Esophagus muscularis mucosa (tissue), 4 donors: ENCODE results near the gene SH3PXD2B. TPM values are rescaled to one million over a fixed set of nuclear protein-coding genes. Genes with fewer than 3 reads are reported as not detected.

Source experiments
- DNase-seq: peaks from one replicate; pipeline ENCODE4 v3.0.0-alpha.2; 2017; ENCODE audit errors: extremely low spot score
- H3K27ac ChIP-seq, 4 donors: fragments of 200-600 bp; sonication (generic); replicated peaks in 1 of 4; 1 replicate in 3 of 4; 2 replicates in 1 of 4; pipeline ENCODE4 v1.5.1; 2016 to 2019; ENCODE audit warnings: mild to moderate bottlenecking in 1 of 4
- H3K27me3 ChIP-seq, 4 donors: fragments of 200-600 bp; sonication (generic); one replicate each; pipeline versions ENCODE4 v1.5.1 to v1.6.0; 2016 to 2019
- H3K36me3 ChIP-seq, 4 donors: fragments of 200-600 bp; sonication (generic); one replicate each; pipeline ENCODE4 v1.5.1; 2016 to 2019
- H3K4me1 ChIP-seq, 4 donors: fragments of 200-600 bp; sonication (generic); one replicate each; pipeline ENCODE4 v1.5.1; 2016 to 2019
- H3K4me3 ChIP-seq, 4 donors: fragments of 200-600 bp; sonication (generic); 1 replicate in 2 of 4; 2 replicates in 2 of 4; pipeline ENCODE4 v1.5.1; 2016 to 2019; ENCODE audit warnings: mild to moderate bottlenecking in 4 of 4, moderate library complexity in 1 of 4
- H3K9me3 ChIP-seq, 4 donors: fragments of 200-600 bp; sonication (generic); 1 replicate in 3 of 4; 2 replicates in 1 of 4; pipeline ENCODE4 v1.5.1; 2016 to 2019
- CTCF ChIP-seq, 3 experiments: fragments of 200-600 bp in 2 of 3; fragments of 450-650 bp in 1 of 3; sonication (generic) in 2 of 3; IDR thresholded peaks; one replicate each; pipeline ENCODE4 v1.5.1; 2017 to 2019; ENCODE audit warnings: antibody characterized with exemption in 3 of 3, mild to moderate bottlenecking in 2 of 3, moderate library complexity in 1 of 3
- EP300 ChIP-seq: sonication (generic); formaldehyde crosslinking; IDR thresholded peaks from one replicate; pipeline ENCODE4 v1.6.1; 2017; ENCODE audit warnings: antibody characterized with exemption
- POLR2A ChIP-seq: fragments of 450-650 bp; IDR thresholded peaks from one replicate; pipeline ENCODE4 v1.6.1; 2017; ENCODE audit warnings: antibody characterized with exemption, moderate library complexity, mild to moderate bottlenecking, low read depth
- POLR2AphosphoS5 ChIP-seq, 2 donors: sonication (generic); formaldehyde crosslinking; IDR thresholded peaks; one replicate each; pipeline ENCODE4 v1.6.1; 2017; ENCODE audit warnings: antibody characterized with exemption in 2 of 2
- WGBS: methylation state at CpG from one replicate; pipeline ENCODE4 v1.1.5; 2018; 5-methylcytosine and 5-hydroxymethylcytosine counted together
- intact Hi-C: fragments of 100-400 bp; cut with DNase I; formaldehyde crosslinking; loops from one replicate; pipeline ENCODE4 v1.15.1; 2023
- total RNA-seq, 4 donors: library from RNA; depleted of rRNA; stranded (reverse); fragments of >200 nt; gene quantifications; one replicate each; pipeline versions ENCODE4 v1.1.0 to v1.2.1, GENCODE V29; 2016

The SH3PXD2B gene
- total RNA-seq, 4 donors from 2014 or later: 41.5 to 66.5 (median 49.2) TPM

GRCh38 chr5:172452398-172453205 lies 1.7 kb downstream of the SH3PXD2B start:
- WGBS: 37% methylated on average over 18 of the region's 18 CpGs
- DNase-seq: no peak
- H3K27me3 ChIP-seq: no peaks in the 10 kb centered on the region
- H3K27ac ChIP-seq: peak overlapping the region; percentile 91 to 93 (median 93)
- H3K9me3 ChIP-seq: no peaks in the 10 kb centered on the region
- intact Hi-C loops: loop anchor here (5.0 to 10.0 kb wide), 2 partner anchors 35 to 168 kb away; partner anchors contain the start of gene UBTD2
- TF ChIP-seq CTCF (IDR thresholded peaks at IDR 0.05): no peak
- no peak for TF ChIP-seq POLR2A
- peak in 1 of 2 donors; percentile 42 for TF ChIP-seq POLR2AphosphoS5 (IDR thresholded peaks at IDR 0.05)
- H3K4me3 ChIP-seq: peak overlapping the region; percentile 86 to 99 (median 94)
- peaks cover 0 to 5% (median 0%) of the 10 kb centered on the region in 4 donors for H3K36me3 ChIP-seq
- peaks cover 46 to 80% (median 72%) of the 10 kb centered on the region in 4 donors for H3K4me1 ChIP-seq

GRCh38 chr5:172451771-172452197 lies 2.5 kb downstream of the SH3PXD2B start:
- Histone ChIP-seq H3K9me3 (no peaks in the 10 kb centered on the region), H3K4me3 (peak overlapping the region; percentile 86 to 99 (median 94)), H3K4me1 (peaks cover 54 to 88% (median 81%) of the 10 kb centered on the region in 4 donors), H3K27me3 (no peaks in the 10 kb centered on the region), H3K36me3 (peaks cover 0 to 5% (median 0%) of the 10 kb centered on the region in 4 donors), H3K27ac (peak overlapping the region; percentile 91 to 93 (median 93))
- 80% methylated on average over 1 of the region's 3 CpGs for WGBS
- intact Hi-C loops: loop anchor here (5.0 to 10.0 kb wide), 2 partner anchors 34 to 167 kb away; partner anchors contain the start of gene UBTD2
- TF ChIP-seq CTCF (IDR thresholded peaks at IDR 0.05) (no peak), POLR2AphosphoS5 (IDR thresholded peaks at IDR 0.05) (peak; percentile 31 to 47)
- DNase-seq: no peak

DNA sequence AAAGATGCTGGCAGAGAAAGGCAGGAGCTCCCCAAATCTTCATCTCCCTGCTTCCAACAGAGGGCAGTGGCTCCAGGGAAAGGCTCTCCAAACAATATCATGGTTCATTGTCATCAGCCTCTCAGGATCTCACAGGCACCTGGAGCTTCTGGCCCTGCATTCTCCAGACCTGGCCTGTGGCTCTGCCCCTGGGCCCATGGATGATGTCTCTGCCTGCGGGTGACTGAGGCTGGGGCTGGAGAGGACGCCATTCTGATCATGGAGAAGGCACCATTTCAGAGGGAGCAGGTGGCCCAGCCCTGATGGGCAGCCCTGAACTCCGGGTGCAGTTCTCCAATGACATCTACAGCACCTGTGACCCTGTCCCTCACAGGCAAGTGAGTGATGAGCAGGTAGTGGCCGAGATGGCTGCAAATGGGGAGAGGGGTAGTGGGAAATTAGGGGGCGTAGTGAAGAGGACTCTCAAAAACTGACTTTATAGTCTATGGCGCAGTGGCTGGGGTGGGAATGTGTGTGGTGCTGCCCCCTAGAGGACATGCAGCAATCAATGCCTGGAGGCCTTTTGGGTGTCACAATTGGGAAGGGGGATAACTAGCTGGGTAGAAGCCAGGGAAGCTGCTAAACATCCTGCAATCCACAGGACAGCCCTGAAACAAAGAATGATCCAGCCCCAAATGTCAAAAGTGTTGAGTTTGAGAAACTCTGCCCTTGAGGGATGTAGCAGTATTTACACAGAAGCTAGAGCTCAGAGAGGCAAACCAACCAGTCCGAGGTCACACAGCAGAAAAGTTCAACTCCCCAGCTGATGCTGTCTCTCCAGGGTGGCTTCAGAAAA lies 3.2 kb downstream of the SH3PXD2B start:
- H3K4me3 ChIP-seq: peak overlapping the region; percentile 11 to 99 (median 94)
- TF ChIP-seq CTCF (IDR thresholded peaks at IDR 0.05) (peak; percentile 59 to 71 (median 61)), POLR2A (no peak)
- no peaks in the 10 kb centered on the region for H3K27me3 ChIP-seq
- no peak for DNase-seq
- peak overlapping the region; percentile 91 to 93 (median 93) for H3K27ac ChIP-seq
- intact Hi-C loops: loop anchor here (5.0 to 10.0 kb wide), 2 partner anchors 34 to 166 kb away; partner anchors contain the start of gene UBTD2
- peaks cover 61 to 91% (median 83%) of the 10 kb centered on the region in 4 donors for H3K4me1 ChIP-seq
- H3K9me3 ChIP-seq: no peaks in the 10 kb centered on the region
- 82% methylated on average over 6 of the region's 7 CpGs for WGBS
- H3K36me3 ChIP-seq: peaks cover 0 to 5% (median 0%) of the 10 kb centered on the region in 4 donors

DNA sequence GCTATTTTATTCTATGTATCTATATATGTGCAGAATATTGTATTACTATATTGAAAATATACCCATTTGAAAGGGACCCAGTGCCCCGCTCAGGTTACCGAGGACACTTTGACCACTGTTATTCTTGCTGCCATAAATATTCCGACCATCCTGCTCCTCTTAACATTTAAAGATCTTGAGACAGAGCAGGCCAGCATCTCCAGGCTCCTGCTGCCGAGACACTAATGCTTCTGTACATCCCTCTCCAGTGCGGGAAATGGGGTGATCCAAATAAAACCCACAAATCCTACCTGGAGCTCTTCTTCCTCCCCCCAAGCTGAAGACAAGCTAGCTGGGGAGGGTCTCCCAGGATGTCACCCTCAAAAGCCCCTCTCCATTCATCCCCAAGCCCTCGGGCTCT lies 3.9 kb downstream of the SH3PXD2B start:
- Histone ChIP-seq H3K27ac (peak overlapping the region; percentile 91 to 93 (median 93)), H3K36me3 (peaks cover 0 to 5% (median 0%) of the 10 kb centered on the region in 4 donors), H3K4me3 (peak overlapping the region; percentile 8 to 94 (median 52)), H3K27me3 (no peaks in the 10 kb centered on the region), H3K9me3 (no peaks in the 10 kb centered on the region), H3K4me1 (peaks cover 61 to 91% (median 83%) of the 10 kb centered on the region in 4 donors)
- no peak for DNase-seq
- 82% methylated on average over 6 of the region's 6 CpGs for WGBS
- TF ChIP-seq POLR2AphosphoS5 (IDR thresholded peaks at IDR 0.05) (no peak), EP300 (no peak), POLR2A (no peak), CTCF (IDR thresholded peaks at IDR 0.05) (no peak)
- intact Hi-C loops: loop anchor here (5.0 to 10.0 kb wide), 2 partner anchors 33 to 166 kb away; partner anchors contain the start of gene UBTD2
